Activated T-cell treated with anti-CD3 and anti-CD28 coated beads for 24 hours (primary cell): Measurements from ENCODE around the gene MMP17.

ENCODE experiments used
- DNase-seq: peaks from one replicate; pipeline ENCODE4 v3.0.0-alpha.2; 2020; ENCODE audit warnings: low read depth

Gene MMP17

DNA sequence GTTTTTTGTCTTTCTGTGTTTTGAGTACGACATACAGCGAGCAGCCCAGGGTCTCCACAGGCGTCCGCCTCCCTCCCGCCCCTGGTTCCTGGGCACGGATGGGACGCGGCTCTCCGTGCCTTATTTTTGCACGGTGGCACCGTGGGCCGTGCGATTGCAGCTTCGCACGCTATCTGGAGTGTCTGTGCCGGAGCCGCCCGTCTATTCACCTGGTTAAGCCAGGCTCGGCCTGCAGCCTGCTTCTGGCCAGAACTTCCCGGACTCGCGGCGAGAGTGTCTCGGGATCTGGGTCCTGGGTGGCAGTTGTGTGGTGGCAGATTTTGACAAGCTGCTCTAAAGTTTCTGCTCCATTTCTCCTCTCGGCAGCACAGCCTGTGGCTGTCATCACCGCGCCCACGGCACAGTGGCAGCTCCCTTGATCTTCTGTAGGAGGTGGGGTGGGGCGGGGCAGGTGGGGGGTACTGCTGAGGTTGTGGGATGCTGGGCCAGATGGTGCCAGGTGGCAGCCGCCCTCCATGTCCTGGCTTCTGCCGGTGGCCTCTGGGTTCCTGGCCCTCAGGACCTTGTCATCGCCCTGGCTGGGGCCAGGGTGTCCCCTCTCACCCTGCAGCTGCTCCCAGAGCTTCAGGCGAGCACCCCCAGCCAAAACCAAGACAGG, 2.9 kb downstream of the MMP17 start:
- no peak for DNase-seq

DNA sequence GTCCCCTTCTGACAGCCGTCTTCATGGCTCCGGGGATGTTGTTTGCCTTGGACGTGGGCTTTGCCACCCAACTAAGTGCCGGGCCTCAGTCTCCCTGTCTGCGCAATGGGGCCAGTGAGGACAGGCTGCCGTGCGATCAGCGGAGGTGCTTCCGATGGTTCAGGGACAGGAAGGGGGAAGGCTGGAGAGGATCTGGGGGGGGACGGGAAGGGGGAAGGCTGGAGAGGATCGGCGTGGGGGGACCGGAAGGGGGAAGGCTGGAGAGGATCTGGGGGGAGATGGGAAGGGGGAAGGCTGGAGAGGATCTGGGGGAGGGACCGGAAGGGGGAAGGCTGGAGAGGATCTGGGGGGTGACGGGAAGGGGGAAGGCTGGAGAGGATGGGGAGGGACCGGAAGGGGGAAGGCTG, 3.4 kb downstream of the MMP17 start:
- DNase-seq, result no peak

GRCh38 chr12:131832321-131833231, 4.4 kb downstream of the MMP17 start:
- no peak for DNase-seq

GRCh38 chr12:131833288-131833895, 5.2 kb downstream of the MMP17 start:
- DNase-seq, result no peak

DNA sequence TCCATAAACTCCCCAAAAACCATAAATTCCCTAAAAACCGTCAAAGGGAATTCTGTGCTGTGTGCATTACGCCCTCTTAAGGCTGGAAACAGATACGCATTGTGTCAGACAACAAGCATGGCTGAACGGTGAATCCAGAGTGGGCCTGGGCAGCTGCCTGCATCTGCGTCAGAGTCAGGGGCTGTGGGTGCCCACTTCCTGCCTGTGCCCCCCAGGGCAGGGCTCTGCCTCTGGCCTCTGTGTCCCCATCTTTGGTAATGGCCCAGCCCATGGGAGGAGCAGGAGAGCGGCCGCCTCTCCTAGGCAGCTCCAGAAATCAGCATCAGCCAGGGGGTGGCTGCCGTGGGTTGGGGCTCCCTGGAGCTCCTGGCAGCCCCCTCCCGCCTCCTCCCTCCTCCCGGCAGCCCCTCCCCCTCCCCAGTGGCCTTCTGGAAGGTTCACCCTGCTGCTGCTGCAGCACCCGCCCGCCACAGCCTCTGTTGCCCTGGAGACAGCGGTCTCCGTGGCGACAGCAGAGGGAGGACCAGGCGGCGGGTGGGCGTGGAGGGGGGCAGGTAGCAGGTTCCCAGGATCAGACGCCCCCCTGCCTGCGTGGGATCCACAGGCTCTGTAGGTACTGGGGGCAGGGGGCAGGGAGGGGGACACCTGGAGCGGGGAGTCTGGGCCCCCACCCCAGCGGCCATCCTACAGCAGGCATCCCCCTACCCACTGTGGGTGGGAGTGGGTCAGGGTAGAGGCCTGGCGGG, 5.9 kb downstream of the MMP17 start:
- DNase-seq, result no peak

- DNase-seq, result no peak
Observed at GRCh38 chr12:131834798-131835615, 6.8 kb downstream of the MMP17 start.

DNA sequence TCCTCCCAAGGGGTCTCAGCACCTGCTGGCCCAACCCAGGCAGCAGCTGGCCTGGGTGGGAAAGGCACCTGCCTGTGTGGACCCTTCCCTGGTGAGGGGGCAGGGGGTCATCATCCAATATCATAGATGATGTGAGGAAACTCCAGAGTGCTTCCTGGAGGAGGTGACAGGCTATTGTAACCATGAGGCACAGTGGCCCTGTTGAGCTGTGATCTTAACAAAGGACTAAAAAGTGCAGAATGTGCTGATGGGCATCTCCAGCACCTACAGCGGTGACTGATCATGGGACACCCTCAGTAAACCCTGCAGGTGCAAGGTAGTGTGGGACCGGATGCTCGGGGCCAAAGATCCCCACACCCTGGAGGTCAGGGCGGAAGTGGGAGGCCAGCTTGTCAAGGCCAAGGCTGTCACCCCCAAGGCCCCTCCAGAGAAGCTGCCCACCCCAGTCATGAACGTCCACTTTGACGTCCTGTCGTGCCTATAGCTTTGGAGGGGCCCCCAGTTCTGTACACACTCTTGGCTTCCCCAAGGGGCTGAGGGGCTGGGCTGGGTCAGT, 7.5 kb downstream of the MMP17 start:
- DNase-seq, result no peak

GRCh38 chr12:131836193-131836592, 8.0 kb downstream of the MMP17 start:
- DNase-seq, result no peak

DNA sequence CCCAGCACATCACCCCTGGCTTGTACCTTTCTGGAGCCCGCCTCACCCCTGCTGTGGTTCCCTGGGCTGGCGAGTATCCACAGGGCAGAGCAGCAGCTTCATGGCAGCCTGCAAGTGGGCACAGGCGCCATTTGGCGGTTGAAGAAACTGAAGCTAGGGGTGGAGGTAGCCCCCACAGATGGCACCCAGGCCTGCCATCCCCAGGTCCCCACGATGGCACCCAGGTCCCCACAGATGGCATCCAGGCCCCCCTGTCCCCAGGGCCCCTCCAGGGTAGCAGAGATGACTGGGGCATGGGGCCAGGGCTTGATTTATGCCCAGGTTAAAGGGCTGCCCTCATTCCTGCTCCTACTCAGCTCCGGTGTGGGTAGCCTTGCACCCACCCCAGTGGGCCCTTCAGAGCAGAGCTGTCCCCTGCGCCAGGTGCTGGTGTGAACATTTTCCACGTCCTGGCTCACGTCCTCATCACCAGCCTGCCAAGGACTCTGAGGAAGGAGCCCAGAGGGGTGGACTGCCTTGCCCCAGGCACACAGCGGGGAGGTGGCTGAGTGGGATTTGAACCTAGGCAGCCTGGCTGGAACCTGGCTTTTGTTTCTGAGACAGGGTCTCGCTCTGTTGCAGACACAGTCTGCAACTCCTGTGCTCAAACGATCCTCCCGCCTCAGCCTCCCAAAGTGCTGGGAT, 8.7 kb downstream of the MMP17 start:
- no peak for DNase-seq

GRCh38 chr12:131840643-131841416, 12.6 kb downstream of the MMP17 start:
- DNase-seq, result no peak

- DNase-seq, result no peak
Observed at GRCh38 chr12:131841547-131841946, 13.4 kb downstream of the MMP17 start.

- no peak for DNase-seq
Observed at GRCh38 chr12:131842169-131842568, 14.0 kb downstream of the MMP17 start.

- DNase-seq, result no peak
Observed at GRCh38 chr12:131843527-131843926, 15.3 kb downstream of the MMP17 start.

- no peak for DNase-seq
Observed at GRCh38 chr12:131844140-131844539, 15.9 kb downstream of the MMP17 start.

DNA sequence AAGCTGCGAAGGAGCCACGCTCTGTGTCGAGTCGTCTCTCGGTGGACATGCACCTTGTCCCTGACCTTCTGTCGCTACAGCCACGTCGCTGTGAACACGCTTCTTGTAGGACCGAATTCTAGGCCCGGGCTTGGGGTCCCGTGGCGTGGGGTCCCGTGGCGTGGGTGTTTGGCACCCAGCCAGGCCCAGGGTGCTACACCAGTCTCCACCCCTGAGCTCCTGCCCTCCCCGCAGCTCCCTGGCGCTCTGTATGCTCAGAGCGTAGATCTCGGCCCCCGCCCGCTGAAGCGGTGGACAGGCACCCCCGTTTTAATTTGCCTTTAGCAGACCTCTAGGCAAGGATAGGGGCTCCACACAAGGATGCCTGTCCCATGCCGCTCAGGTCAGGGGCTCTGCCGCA, 16.5 kb downstream of the MMP17 start:
- no peak for DNase-seq

- no peak for DNase-seq
Observed at GRCh38 chr12:131845121-131845520, 16.9 kb downstream of the MMP17 start.

DNA sequence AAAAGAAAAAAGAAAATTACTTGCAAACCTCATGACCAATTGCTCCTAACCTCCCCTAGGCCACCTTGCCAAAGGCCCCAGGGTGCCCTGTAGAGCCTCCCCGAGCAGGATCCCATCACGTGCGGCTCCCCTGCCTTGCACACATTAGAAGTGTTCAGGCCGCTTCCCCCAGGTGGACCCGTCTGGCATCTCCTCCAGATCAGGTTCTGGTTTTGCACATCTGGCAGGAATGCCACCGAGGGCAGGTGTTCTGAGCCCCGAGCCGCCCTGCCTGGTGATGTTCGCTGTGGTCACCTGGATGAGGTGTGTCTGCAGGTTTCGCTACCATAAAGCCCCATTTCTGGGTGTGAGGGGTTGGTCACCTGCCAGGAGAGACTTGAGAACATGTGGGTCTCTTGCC, 19.3 kb downstream of the MMP17 start:
- no peak for DNase-seq

DNA sequence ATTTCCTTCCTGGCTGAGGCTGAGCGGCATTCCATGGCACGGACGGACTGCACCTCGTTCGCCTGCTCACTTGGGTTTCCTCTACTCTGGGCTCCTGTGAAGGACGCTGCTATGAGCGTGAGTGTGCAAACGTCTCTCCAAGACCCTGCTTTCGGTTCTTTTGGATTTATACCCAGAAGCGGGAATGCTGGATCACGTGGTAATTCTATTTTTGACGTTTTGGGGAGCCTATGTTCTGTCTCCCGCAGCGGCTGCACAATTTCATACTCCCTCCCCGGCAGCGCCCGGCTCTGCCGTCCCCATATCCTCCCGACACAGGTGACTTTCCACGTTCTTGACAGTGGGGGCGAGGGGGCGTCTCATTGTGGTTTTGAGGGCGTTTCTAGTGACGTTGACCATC, 20.6 kb downstream of the MMP17 start:
- no peak for DNase-seq

- DNase-seq, result no peak
Observed at GRCh38 chr12:131849700-131850553, 21.7 kb downstream of the MMP17 start.
